Measurements from ENCODE around the gene MRPS27. TPM values are rescaled to one million over a fixed set of nuclear protein-coding genes. Genes with fewer than 3 reads are reported as not detected.

MRPS27 gene
- total RNA-seq, 1 experiment from 2014 or later, result 88.6 TPM

DNA sequence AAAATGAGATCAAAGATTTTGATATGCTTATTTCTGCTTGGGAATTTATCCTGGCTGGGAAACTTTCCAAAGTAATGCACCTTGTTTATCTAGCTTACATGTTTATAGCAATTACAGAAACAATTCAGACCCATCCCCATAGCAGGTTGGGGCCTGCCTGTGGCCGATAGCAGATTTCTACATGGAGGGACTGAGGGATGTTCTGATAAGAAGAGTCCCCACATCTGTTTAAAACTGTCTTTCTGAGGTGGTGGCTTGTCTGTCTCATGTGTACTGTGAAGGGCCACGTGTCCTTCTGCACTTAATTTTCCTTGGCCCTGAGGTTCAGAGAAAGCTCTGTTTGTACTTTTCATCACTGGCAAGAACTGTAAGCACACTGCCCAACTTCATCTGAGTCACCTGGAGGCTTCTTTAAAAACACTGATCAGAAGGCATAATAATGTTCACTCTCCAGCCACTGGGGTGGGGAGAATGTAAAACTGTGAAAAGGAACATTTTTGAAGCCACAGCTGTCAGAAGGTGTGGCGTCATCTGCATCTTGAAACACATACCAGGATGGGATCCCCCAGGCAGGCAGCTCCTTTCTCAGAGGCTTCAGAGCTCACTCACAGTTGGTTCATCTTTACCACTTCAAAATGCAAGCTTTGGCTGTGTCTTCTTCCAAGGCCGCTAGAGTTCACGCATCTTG is 132.5 kb downstream of the MRPS27 start:
- H3K4me1 ChIP-seq (ENCODE audit: insufficient read depth, low read length, poor library complexity, severe bottlenecking), result peaks cover 15% of the 10 kb centered on the region
- peaks cover 31% of the 10 kb centered on the region for H3K36me3 ChIP-seq (ENCODE audit: insufficient read depth, low read length, poor library complexity, severe bottlenecking)
- CTCF ChIA-PET, result no interaction called here
- H3K27me3 ChIP-seq (replicated peaks; ENCODE audit: insufficient read depth, low read depth, low read length, poor library complexity), result no peaks in the 10 kb centered on the region
- H3K9me3 ChIP-seq (ENCODE audit: low read depth, low read length, poor library complexity, severe bottlenecking), result no peaks in the 10 kb centered on the region
- H3K27ac ChIP-seq (ENCODE audit: low read depth, low read length, poor library complexity, severe bottlenecking), result no peak overlapping the region
- TF ChIP-seq, protein P1, sequence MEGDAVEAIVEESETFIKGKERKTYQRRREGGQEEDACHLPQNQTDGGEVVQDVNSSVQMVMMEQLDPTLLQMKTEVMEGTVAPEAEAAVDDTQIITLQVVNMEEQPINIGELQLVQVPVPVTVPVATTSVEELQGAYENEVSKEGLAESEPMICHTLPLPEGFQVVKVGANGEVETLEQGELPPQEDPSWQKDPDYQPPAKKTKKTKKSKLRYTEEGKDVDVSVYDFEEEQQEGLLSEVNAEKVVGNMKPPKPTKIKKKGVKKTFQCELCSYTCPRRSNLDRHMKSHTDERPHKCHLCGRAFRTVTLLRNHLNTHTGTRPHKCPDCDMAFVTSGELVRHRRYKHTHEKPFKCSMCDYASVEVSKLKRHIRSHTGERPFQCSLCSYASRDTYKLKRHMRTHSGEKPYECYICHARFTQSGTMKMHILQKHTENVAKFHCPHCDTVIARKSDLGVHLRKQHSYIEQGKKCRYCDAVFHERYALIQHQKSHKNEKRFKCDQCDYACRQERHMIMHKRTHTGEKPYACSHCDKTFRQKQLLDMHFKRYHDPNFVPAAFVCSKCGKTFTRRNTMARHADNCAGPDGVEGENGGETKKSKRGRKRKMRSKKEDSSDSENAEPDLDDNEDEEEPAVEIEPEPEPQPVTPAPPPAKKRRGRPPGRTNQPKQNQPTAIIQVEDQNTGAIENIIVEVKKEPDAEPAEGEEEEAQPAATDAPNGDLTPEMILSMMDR (conservative IDR thresholded peaks at IDR 0.05; ENCODE audit: low read depth, low read length), result no peak
- TF ChIP-seq EZH2 (IDR thresholded peaks at IDR 0.05; ENCODE audit: borderline replicate concordance, low read depth, low read length, poor library complexity, severe bottlenecking), result no peak
- no TSS peak for BruUV-seq (replicated peaks)
- POLR2A ChIA-PET (ENCODE audit: low non-redundant PET), result no interaction called here
- intact Hi-C loops (cut with micrococcal nuclease; ENCODE audit: unreplicated experiment), result no loop called here
- H3K4me3 ChIP-seq (ENCODE audit: low read depth, low read length, poor library complexity, severe bottlenecking), result no peak overlapping the region
- DNase-seq (ENCODE audit: low spot score), result no peak

DNA sequence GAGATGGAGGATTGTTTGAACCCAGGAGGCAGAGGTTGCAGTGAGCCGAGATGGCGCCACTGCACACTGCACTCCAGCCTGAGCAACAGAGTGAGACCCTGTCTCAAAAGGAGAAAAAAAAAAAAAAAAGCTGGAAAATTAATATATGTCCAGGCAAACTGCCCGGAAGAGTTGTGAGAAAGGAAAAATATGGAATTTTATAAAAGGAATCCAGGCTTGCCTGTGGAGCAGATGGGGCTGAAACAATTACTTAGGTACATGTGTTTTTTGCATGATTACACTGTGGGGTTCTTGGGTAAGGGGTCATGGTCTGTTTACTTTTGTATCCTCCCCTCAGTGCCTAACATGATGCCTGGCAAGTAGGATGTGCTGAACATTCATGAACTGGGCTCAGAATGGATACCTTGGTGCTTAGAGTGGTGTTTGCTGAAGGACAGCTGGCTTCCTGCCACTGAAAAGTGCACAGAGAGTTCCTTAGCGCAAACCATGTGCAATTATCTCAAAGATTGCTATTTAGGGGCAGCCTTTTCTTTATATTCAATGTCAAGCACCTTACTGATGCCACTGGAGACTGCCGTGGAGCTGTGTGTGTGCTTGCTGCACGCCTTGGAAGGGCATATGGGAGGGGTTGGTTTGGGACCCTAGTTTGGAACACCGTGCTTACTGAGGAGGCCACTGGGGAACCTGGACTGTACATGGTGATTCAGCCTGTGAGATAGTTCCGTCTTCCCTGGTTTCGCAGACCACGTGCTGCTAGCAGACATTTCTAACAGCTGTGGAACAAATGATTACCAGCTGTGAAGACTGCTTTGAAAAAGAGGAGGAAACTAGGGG is 134.3 kb downstream of the MRPS27 start:
- Histone ChIP-seq H3K27me3 (replicated peaks; ENCODE audit: insufficient read depth, low read depth, low read length, poor library complexity) (no peaks in the 10 kb centered on the region), H3K36me3 (ENCODE audit: insufficient read depth, low read length, poor library complexity, severe bottlenecking) (peaks cover 31% of the 10 kb centered on the region), H3K4me1 (ENCODE audit: insufficient read depth, low read length, poor library complexity, severe bottlenecking) (peaks cover 15% of the 10 kb centered on the region), H3K9me3 (ENCODE audit: low read depth, low read length, poor library complexity, severe bottlenecking) (no peaks in the 10 kb centered on the region), H3K27ac (ENCODE audit: low read depth, low read length, poor library complexity, severe bottlenecking) (no peak overlapping the region), H3K4me3 (ENCODE audit: low read depth, low read length, poor library complexity, severe bottlenecking) (no peak overlapping the region)
- TF ChIP-seq, protein P1 (conservative IDR thresholded peaks at IDR 0.05; ENCODE audit: low read depth, low read length), result no peak
- TF ChIP-seq EZH2 (IDR thresholded peaks at IDR 0.05; ENCODE audit: borderline replicate concordance, low read depth, low read length, poor library complexity, severe bottlenecking), result no peak
- ChIA-PET POLR2A (ENCODE audit: low non-redundant PET) (no interaction called here), CTCF (no interaction called here)
- DNase-seq (ENCODE audit: low spot score), result no peak
- no TSS peak for BruUV-seq (replicated peaks)
- intact Hi-C loops (cut with micrococcal nuclease; ENCODE audit: unreplicated experiment), result no loop called here

DNA sequence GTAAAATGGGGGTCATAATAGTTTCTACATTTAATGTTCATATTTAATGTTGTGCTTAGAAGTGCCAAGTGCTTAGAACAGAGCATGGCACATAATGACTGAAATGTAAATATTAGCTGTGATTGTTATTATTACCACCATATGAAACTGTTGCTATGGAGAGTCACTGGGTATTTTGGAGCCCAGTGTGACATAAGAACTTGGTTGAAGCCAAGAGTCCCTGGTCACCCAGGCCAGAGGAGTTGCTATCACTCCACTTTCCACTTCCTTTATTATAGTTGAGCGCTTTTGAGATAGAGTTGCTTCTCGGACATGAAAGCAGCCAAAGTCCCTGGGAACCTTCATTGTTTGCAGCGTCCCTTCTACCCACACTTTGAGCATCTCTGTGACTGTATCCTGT is 135.6 kb downstream of the MRPS27 start:
- DNase-seq (ENCODE audit: low spot score), result no peak
- intact Hi-C loops (cut with micrococcal nuclease; ENCODE audit: unreplicated experiment), result no loop called here
- ChIA-PET CTCF (no interaction called here), POLR2A (ENCODE audit: low non-redundant PET) (no interaction called here)
- TF ChIP-seq EZH2 (IDR thresholded peaks at IDR 0.05; ENCODE audit: borderline replicate concordance, low read depth, low read length, poor library complexity, severe bottlenecking), result no peak
- TF ChIP-seq, protein P1 (conservative IDR thresholded peaks at IDR 0.05; ENCODE audit: low read depth, low read length), result no peak
- Histone ChIP-seq H3K27ac (ENCODE audit: low read depth, low read length, poor library complexity, severe bottlenecking) (no peak overlapping the region), H3K4me3 (ENCODE audit: low read depth, low read length, poor library complexity, severe bottlenecking) (no peak overlapping the region), H3K4me1 (ENCODE audit: insufficient read depth, low read length, poor library complexity, severe bottlenecking) (peaks cover 19% of the 10 kb centered on the region), H3K27me3 (replicated peaks; ENCODE audit: insufficient read depth, low read depth, low read length, poor library complexity) (no peaks in the 10 kb centered on the region), H3K36me3 (ENCODE audit: insufficient read depth, low read length, poor library complexity, severe bottlenecking) (peaks cover 27% of the 10 kb centered on the region), H3K9me3 (ENCODE audit: low read depth, low read length, poor library complexity, severe bottlenecking) (no peaks in the 10 kb centered on the region)
- no TSS peak for BruUV-seq (replicated peaks)

Data from A673 (cell line).